HG02943 (cell line): Measurements from ENCODE around the gene SOWAHA.
"Not testable (repeated sequence)": the region's sequence is repeated elsewhere in the genome, so short reads cannot be mapped to it uniquely, and the experiment has no call there.

Experiments
- ATAC-seq: cut with Tn5 transposase; IDR thresholded peaks from one replicate; pipeline ENCODE4 v1.9.1; 2021; ENCODE audit warnings: mild to moderate bottlenecking, low read depth, moderate library complexity; ENCODE audit not compliant: unreplicated experiment

Gene SOWAHA

DNA sequence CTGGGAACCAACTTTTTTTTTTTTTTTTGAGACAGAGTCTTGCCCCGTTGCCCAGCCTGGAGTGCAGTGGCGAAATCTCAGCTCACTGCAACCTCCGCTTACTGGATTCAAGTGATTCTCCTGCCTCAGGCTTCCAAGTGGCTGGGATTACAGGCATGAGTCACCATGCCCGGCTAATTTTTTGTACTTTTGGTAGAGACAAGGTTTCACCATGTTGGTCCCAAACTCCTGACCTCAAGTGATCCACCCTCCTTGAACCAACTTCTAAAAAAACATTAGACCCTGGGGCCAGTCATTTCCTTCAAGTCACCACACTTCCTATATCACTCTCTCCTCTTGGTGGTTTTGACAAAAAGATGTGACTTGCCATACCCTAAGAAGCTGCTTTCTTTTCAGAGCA is 28.2 kb downstream of the SOWAHA start:
- ATAC-seq, result no peak

DNA sequence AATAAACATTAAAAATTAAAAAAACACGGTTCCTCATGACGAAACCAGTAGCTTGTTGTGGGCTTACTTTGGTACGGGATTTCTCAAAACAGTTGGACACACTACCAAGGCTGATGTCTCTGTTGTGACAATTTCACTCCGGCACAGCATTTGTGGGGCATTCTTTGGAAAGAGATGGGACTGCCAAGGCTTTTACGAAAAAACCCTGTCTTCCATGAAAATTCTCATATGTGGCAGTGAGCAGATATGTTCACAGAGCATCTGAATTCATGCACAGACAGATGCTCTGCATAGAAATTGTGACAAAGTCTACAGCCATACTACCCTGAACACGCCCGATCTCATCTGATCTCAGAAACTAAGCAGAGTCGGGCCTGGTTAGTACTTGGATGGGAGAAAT is 35.2 kb downstream of the SOWAHA start:
- ATAC-seq, result no peak

DNA sequence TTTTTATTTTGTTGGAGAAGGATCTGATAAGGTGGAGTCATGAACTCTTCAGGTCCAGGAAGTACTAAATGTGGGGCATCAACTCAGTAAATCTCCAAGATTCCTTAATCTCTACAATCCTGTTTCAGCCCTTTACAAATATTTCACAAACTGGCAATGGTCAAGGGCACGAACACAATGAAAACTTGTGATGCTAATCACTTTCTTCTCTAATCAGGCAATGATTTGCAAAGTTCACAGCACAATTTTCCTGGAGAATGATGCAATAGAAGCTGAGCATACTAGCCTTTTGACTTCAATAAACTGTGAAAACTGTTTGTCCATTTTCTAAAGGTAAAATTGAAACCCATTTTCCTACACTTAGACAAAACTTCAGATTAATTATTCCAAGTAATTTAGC is 36.2 kb downstream of the SOWAHA start:
- ATAC-seq, result no peak

DNA sequence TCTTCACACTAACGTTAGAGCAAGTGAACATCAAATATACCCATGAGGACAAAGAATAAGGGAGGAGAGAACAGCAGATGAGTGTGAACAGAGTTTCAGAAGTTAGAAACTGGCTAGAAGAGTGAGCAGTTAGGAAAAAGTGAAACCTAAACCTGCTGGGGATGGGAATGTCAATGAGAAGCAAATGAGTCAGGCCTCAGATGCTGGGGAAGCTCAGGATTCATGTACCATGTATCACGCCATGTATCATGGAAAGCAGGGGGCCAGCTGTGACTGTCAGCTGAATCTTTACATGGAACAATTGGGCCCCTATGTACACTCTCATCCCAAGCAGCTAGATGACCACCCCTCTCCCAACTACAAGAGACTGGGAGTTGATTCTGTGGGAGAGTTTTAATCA is 37.0 kb downstream of the SOWAHA start:
- no peak for ATAC-seq

DNA sequence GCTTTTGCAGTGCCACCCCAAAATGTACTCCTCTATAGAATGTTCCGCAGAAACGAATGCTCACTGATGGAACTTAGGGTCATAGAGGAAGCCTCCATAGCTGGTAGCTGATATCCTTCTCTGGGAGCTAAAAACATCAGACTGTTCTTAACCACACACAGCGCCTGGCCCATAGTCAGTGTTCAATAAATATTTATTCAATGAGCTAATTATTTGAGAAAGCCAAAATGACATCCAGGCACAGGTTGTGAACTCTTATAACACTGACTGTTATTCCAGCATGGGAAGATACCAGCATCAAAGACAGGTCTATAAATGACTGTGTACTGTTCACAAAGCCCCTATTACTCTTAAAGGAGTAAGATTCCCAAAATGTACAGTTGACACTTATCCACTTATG is 40.2 kb downstream of the SOWAHA start:
- no peak for ATAC-seq

DNA sequence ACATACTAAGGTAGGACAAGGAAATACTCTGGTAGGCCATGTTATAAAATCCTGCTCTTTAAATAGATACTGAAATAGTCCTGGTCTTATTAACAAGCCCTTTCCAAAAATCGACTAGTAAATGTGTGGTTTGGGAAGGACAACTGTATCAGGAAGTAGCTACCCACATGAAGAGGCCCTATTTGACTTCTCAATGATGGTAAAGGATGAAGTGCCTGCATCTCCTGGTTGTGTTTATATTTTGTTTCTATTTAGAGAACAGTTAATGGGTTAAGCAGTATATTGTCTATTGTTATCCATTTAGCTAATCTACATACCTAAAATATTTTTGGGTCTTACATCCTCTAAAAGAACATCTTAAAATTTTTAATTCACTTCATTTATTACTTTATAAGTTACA is 40.7 kb downstream of the SOWAHA start:
- no peak for ATAC-seq

DNA sequence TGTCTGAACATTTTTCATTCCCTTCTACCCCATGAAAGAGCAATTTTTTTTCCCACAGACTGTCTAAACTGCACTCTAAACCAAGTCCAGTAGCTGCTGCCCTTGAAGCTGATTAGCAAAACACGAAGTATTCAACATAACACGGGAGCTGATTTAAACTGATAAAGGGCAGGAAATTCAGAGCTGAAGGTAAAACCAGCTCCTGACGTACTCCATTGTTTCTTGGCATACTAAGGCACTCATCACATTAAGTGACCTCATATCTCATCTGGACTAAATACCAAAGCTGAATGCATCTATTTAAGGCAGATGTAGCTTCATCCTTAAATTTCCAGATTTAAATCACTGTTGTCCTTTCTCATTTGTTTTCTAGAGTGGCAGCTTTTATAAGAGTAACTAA is 41.2 kb downstream of the SOWAHA start:
- no peak for ATAC-seq

DNA sequence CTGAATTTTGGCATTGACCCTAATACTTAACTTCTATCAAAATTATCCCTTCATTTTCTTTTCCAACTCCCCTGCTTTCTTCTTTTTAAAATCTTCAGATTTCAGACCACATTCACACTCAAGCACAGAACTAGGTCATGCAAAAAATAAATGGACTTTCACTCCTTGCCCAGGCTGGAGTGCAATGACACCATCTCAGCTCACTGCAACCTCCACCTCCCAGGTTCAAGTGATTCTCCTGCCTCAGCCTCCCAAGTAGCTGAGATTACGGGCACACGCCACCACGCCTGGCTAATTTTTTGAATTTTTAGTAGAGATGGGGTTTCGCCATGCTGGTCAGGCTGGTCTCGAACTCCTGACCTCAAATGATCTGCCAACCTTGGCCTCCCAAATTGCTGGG is 41.9 kb downstream of the SOWAHA start:
- ATAC-seq, result not testable (repeated sequence)

DNA sequence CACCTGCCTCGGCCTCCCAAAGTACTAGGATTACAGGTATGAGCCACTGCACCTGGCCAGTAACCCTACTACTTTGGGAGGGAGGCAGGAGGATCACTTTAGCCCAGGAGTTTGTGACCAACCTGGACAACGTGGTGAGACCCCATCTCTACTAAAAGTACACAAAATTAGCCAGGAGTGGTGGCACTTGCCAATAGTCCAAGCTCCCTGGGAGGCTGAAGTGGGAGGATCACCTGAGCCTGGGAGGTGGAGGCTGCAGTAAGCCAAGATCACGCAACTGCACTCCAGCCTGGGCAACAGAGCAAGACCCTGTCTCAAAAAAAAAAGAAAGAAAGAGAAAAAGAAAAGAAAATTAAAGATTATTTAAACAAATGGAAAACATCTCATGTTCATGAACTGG is 42.9 kb downstream of the SOWAHA start:
- ATAC-seq, result no peak

DNA sequence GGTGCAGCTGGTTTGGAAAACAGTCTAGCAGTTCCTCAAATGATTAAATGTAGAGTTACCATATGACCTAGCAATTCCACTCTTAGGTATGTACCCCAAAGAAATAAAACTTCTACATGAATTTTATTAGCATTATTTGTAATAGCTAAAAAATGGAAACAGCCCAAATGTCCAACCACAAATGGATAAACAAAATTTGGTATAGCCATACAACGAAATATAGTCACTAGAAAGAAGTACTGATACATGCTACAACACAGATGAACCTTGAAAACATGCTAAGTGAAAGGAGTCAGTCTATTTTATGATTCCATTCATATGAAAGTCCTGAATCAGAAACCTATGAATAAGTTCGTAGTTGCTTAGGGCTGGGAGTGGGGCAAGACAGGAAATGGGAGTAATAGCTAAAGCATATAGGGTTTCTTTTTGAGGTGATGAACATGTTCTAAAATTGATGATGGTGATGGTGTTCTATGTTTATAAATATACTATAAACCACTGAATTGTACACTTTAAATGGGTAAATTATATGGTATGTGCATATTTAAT is 46.9 kb downstream of the SOWAHA start:
- ATAC-seq, result no peak

DNA sequence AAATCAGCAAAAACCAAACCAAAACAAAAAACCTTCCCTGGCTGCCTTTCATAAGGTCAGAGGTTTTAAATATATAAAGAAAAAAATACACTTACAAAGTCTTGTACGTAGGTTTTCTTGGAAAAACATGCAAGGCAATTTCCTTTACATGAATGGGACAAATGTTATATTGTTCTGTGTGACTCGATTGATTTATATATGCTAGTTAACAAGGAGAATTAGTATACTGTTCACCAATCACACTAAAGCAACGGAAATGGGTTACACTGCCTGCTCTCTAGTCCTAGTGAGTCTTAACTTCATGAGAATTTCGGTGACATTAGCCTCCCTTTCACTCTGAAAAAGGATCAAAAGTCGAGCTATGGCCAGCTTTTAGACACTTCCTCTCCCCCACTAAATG is 47.6 kb downstream of the SOWAHA start:
- ATAC-seq, result no peak

DNA sequence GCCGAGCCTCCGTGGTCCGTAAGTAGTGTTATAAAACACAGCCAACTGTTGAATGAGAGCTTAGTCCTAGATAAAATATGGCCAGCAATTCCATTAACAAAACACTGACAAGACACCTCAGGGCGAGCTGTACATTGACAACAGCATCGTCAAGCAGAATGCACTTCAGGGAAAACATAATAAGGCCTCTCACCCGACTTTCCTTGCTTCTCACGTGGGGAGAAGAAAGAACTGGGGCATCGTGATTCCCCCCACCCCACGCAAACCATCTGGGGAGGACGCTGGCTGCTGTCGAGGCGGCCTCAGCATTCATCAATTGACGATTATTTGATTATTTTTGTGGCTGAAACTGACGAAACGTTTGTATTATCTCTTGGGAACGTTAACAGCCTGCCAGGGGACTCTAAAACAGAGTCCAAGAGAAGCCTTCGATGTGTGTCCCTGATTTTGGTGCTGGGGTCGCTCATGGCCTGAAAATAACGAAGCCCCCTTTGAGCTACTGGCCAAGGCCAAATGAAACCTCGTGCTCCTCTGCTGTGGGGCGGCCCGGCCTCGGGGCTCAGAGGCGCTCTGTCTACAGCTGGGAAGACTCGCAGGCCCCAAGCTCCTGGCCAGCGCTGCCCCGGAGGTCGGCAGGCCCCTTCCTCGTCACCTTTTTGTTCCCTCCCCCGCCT is 52.7 kb downstream of the SOWAHA start:
- peak; percentile 25 for ATAC-seq
